Measurements from ENCODE around the gene CLCN1. TPM values are rescaled to one million over a fixed set of nuclear protein-coding genes. Genes with fewer than 3 reads are reported as not detected.

The CLCN1 gene
- total and polyA plus RNA-seq, 10 of the 15 experiments (the other 5 are each of a cell fraction or from before 2014, with no cell fraction given) = 0.30 TPM; not detected in 9

GRCh38 chr7:143380260-143380645 lies 64.3 kb downstream of the CLCN1 start (continued):
- TF ChIP-seq NKRF (conservative IDR thresholded peaks at IDR 0.05) (no peak), ZBTB4 (CRISPR knock-in tag; IDR thresholded peaks at IDR 0.05) (no peak), POLR2A (IDR thresholded peaks at IDR 0.05; ENCODE audit: low read depth, low read length) (no peak), MEF2A (IDR thresholded peaks at IDR 0.05; ENCODE audit: insufficient read depth, low read depth, low read length) (no peak), CHD1 (IDR thresholded peaks at IDR 0.05; ENCODE audit: low read depth, low read length) (no peak), BRCA1 (IDR thresholded peaks at IDR 0.05; ENCODE audit: low read depth, low read length) (no peak), PRDM15 (CRISPR knock-in tag; IDR thresholded peaks at IDR 0.05) (no peak), CHD2 (IDR thresholded peaks at IDR 0.05; ENCODE audit: borderline replicate concordance, low read depth, low read length) (no peak), EED (IDR thresholded peaks at IDR 0.05; ENCODE audit: low read depth) (no peak), ESRRA (IDR thresholded peaks at IDR 0.05; ENCODE audit: low read length) (no peak), NR2F1 (conservative IDR thresholded peaks at IDR 0.05) (no peak), SREBF1 (IDR thresholded peaks at IDR 0.05; ENCODE audit: low read length) (no peak), HDAC6 (IDR thresholded peaks at IDR 0.05; ENCODE audit: unreplicated experiment) (no peak), RB1 (IDR thresholded peaks at IDR 0.05; ENCODE audit: borderline replicate concordance) (no peak)
- TF ChIP-seq, protein P1, sequence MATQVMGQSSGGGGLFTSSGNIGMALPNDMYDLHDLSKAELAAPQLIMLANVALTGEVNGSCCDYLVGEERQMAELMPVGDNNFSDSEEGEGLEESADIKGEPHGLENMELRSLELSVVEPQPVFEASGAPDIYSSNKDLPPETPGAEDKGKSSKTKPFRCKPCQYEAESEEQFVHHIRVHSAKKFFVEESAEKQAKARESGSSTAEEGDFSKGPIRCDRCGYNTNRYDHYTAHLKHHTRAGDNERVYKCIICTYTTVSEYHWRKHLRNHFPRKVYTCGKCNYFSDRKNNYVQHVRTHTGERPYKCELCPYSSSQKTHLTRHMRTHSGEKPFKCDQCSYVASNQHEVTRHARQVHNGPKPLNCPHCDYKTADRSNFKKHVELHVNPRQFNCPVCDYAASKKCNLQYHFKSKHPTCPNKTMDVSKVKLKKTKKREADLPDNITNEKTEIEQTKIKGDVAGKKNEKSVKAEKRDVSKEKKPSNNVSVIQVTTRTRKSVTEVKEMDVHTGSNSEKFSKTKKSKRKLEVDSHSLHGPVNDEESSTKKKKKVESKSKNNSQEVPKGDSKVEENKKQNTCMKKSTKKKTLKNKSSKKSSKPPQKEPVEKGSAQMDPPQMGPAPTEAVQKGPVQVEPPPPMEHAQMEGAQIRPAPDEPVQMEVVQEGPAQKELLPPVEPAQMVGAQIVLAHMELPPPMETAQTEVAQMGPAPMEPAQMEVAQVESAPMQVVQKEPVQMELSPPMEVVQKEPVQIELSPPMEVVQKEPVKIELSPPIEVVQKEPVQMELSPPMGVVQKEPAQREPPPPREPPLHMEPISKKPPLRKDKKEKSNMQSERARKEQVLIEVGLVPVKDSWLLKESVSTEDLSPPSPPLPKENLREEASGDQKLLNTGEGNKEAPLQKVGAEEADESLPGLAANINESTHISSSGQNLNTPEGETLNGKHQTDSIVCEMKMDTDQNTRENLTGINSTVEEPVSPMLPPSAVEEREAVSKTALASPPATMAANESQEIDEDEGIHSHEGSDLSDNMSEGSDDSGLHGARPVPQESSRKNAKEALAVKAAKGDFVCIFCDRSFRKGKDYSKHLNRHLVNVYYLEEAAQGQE (IDR thresholded peaks at IDR 0.05; ENCODE audit: low read depth, low read length) = no peak
- TF ChIP-seq, protein P2, sequence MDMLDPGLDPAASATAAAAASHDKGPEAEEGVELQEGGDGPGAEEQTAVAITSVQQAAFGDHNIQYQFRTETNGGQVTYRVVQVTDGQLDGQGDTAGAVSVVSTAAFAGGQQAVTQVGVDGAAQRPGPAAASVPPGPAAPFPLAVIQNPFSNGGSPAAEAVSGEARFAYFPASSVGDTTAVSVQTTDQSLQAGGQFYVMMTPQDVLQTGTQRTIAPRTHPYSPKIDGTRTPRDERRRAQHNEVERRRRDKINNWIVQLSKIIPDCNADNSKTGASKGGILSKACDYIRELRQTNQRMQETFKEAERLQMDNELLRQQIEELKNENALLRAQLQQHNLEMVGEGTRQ (IDR thresholded peaks at IDR 0.05; ENCODE audit: borderline replicate concordance, low read depth, low read length) = no peak
